ENCODE measurements around the gene UBAC1.
"Not testable (repeated sequence)": the region's sequence is repeated elsewhere in the genome, so short reads cannot be mapped to it uniquely, and the experiment has no call there.

UBAC1 gene

DNA sequence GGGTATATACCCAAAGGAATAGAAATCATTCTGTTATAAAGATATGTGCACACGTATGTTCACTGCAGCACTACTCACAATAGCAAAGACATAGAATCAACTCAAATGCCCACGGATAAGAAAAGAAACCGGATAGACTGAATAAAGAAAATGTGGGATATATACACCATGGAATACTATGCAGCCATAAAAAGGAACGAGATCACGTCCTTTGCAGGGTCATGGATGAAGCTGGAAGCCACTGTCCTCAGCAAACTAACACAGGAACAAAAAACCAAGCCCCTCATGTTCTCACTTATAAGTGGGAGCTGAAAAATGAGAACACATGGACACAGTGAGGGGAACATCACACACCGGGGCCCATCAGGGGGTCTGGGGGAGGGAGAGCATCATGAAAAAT, 17.6 kb downstream of the UBAC1 start:
- POLR2A ChIA-PET, result interaction anchor here (0.6 kb wide), 1 partner anchor 108 kb away, joined by 7 read pairs; no protein-coding TSS in a partner anchor
- H3K36me3 ChIP-seq (ENCODE audit: control insufficient read depth in 2 of 2, insufficient read depth in 1 of 2, low read length in 2 of 2), result peaks cover 7 to 81% of the 10 kb centered on the region in 2 experiments; a peak in 2 of 3 replicates
- H3K4me3 ChIP-seq (ENCODE audit: low read depth, low read length); H3K9me3 ChIP-seq (ENCODE audit: control insufficient read depth, insufficient read depth, low read depth, low read length); H3K4me1 ChIP-seq (ENCODE audit: control insufficient read depth, insufficient read depth, low read length); H3K27ac ChIP-seq (ENCODE audit: extremely low read depth, low read depth, low read length): not testable (repeated sequence)
- peak; percentile 98 for TF ChIP-seq ZNF146 (tag by site-specific recombination; IDR thresholded peaks at IDR 0.05)
- CTCF ChIA-PET, result interaction anchor here (0.6 kb wide), 1 partner anchor 9 kb away, joined by 3 read pairs; no protein-coding TSS in a partner anchor

- TF ChIP-seq, protein P1, sequence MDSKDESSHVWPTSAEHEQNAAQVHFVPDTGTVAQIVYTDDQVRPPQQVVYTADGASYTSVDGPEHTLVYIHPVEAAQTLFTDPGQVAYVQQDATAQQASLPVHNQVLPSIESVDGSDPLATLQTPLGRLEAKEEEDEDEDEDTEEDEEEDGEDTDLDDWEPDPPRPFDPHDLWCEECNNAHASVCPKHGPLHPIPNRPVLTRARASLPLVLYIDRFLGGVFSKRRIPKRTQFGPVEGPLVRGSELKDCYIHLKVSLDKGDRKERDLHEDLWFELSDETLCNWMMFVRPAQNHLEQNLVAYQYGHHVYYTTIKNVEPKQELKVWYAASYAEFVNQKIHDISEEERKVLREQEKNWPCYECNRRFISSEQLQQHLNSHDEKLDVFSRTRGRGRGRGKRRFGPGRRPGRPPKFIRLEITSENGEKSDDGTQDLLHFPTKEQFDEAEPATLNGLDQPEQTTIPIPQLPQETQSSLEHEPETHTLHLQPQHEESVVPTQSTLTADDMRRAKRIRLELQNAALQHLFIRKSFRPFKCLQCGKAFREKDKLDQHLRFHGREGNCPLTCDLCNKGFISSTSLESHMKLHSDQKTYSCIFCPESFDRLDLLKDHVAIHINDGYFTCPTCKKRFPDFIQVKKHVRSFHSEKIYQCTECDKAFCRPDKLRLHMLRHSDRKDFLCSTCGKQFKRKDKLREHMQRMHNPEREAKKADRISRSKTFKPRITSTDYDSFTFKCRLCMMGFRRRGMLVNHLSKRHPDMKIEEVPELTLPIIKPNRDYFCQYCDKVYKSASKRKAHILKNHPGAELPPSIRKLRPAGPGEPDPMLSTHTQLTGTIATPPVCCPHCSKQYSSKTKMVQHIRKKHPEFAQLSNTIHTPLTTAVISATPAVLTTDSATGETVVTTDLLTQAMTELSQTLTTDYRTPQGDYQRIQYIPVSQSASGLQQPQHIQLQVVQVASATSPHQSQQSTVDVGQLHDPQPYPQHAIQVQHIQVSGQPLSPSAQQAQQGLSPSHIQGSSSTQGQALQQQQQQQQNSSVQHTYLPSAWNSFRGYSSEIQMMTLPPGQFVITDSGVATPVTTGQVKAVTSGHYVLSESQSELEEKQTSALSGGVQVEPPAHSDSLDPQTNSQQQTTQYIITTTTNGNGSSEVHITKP (tag by site-specific recombination; IDR thresholded peaks at IDR 0.05), result no peak
- TF ChIP-seq ZFP37 (tag by site-specific recombination; IDR thresholded peaks at IDR 0.05) (no peak), ZFHX2 (tag by site-specific recombination; conservative IDR thresholded peaks at IDR 0.05) (no peak), ZNF132 (tag by site-specific recombination; IDR thresholded peaks at IDR 0.05; ENCODE audit: borderline replicate concordance) (no peak), ZNF214 (tag by site-specific recombination; IDR thresholded peaks at IDR 0.05; ENCODE audit: borderline replicate concordance) (no peak), ZNF416 (tag by site-specific recombination; IDR thresholded peaks at IDR 0.05) (no peak), ZNF830 (tag by site-specific recombination; IDR thresholded peaks at IDR 0.05; ENCODE audit: low read depth) (no peak), KLF9 (tag by site-specific recombination; IDR thresholded peaks at IDR 0.05; ENCODE audit: low read depth) (no peak), PBX3 (CRISPR knock-in tag; IDR thresholded peaks at IDR 0.05) (no peak), ZNF112 (tag by site-specific recombination; IDR thresholded peaks at IDR 0.05) (no peak), ZNF530 (tag by site-specific recombination; IDR thresholded peaks at IDR 0.05; ENCODE audit: low read depth) (no peak)
- TF ChIP-seq, protein P2, sequence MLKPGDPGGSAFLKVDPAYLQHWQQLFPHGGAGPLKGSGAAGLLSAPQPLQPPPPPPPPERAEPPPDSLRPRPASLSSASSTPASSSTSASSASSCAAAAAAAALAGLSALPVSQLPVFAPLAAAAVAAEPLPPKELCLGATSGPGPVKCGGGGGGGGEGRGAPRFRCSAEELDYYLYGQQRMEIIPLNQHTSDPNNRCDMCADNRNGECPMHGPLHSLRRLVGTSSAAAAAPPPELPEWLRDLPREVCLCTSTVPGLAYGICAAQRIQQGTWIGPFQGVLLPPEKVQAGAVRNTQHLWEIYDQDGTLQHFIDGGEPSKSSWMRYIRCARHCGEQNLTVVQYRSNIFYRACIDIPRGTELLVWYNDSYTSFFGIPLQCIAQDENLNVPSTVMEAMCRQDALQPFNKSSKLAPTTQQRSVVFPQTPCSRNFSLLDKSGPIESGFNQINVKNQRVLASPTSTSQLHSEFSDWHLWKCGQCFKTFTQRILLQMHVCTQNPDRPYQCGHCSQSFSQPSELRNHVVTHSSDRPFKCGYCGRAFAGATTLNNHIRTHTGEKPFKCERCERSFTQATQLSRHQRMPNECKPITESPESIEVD (tag by site-specific recombination; IDR thresholded peaks at IDR 0.05), result no peak
- CTCF ChIA-PET, result interaction anchor here (0.6 kb wide), 1 partner anchor 26 kb away, joined by 3 read pairs; no protein-coding TSS in a partner anchor
- H3K27ac ChIP-seq (ENCODE audit: extremely low read depth, low read depth, low read length), result no peak overlapping the region
- no peaks in the 10 kb centered on the region for H3K9me3 ChIP-seq (ENCODE audit: control insufficient read depth, insufficient read depth, low read depth, low read length)
- no peak overlapping the region for H3K4me3 ChIP-seq (ENCODE audit: low read depth, low read length)
- POLR2A ChIA-PET, result no interaction called here
- H3K4me1 ChIP-seq (ENCODE audit: control insufficient read depth, insufficient read depth, low read length), result no peaks in the 10 kb centered on the region
- H3K36me3 ChIP-seq (ENCODE audit: control insufficient read depth in 2 of 2, insufficient read depth in 1 of 2, low read length in 2 of 2), result peaks cover 7 to 83% of the 10 kb centered on the region in 2 experiments; a peak in 2 of 3 replicates
Measured at GRCh38 chr9:135941288-135941995, 19.7 kb downstream of the UBAC1 start.
